LNCAP (cell line): Measurements from ENCODE around the gene PLPPR3.

Experiments
- TF ChIP-seq, protein P1 (sequence below): fragments of 450-650 bp; IDR thresholded peaks from 2 replicates; pipeline ENCODE4 v1.5.1; 2017; ENCODE audit warnings: mild to moderate bottlenecking

PLPPR3 gene

GRCh38 chr19:804419-805165 is 17.2 kb downstream of the PLPPR3 start:
- TF ChIP-seq, protein P1, sequence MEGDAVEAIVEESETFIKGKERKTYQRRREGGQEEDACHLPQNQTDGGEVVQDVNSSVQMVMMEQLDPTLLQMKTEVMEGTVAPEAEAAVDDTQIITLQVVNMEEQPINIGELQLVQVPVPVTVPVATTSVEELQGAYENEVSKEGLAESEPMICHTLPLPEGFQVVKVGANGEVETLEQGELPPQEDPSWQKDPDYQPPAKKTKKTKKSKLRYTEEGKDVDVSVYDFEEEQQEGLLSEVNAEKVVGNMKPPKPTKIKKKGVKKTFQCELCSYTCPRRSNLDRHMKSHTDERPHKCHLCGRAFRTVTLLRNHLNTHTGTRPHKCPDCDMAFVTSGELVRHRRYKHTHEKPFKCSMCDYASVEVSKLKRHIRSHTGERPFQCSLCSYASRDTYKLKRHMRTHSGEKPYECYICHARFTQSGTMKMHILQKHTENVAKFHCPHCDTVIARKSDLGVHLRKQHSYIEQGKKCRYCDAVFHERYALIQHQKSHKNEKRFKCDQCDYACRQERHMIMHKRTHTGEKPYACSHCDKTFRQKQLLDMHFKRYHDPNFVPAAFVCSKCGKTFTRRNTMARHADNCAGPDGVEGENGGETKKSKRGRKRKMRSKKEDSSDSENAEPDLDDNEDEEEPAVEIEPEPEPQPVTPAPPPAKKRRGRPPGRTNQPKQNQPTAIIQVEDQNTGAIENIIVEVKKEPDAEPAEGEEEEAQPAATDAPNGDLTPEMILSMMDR: no peak

DNA sequence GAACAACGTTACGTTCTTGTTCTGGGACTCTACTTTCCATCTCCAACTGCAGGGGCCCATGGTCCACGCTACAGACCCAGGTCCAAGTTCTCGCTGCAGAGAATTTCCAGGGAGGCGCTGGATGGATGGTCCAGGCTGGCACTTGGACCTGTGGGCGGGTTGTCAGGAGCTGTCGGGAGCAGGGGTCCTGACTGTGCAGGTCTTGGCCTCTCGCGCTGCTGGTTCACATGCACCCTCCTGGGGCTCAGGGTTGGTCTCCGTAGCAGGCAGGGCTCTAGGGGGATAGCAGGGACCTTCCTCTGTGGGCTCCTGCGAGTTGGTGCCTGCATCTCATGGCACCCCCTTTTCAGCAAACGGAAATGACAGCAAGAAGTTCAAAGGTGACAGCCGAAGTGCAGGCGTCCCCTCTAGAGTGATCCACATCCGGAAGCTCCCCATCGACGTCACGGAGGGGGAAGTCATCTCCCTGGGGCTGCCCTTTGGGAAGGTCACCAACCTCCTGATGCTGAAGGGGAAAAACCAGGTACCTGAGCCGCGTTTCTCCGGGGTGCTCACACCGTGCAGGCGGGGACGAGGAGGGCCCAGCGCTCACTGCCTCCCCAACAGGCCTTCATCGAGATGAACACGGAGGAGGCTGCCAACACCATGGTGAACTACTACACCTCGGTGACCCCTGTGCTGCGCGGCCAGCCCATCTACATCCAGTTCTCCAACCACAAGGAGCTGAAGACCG is 17.9 kb downstream of the PLPPR3 start:
- TF ChIP-seq, protein P1: no peak

- TF ChIP-seq, protein P1: no peak
These were observed 18.6 kb downstream of the PLPPR3 start for GRCh38 chr19:803099-803561.

DNA sequence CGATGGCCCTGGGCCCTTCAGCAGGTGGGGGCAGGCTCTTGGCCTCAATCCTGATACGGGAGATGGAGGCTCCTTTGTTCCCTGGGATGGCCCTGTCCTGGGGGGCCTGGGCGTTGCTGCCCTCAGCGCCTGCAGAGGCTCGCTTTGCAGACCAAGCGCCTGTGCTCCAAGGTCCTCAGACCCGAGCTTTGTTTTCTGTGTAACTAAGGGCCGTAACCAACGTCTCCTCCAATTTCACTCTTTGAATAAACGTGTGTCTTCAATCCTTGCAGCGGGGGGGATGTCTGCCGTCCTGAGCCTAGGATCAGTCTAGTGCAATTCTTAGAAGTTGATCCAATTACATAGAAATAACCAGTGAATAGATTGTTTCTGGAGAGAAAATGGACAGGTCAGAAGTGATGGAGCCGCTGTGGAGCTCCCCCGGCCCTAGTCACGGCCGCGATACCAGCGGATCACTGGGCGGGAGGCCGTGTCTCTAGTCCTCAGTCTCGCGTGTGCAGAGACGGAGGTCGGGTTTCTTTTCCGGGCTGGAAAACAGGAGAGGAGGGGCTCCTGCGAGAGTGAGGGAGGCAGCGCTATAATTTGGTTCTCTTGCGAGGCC is 19.2 kb downstream of the PLPPR3 start:
- TF ChIP-seq, protein P1: no peak

DNA sequence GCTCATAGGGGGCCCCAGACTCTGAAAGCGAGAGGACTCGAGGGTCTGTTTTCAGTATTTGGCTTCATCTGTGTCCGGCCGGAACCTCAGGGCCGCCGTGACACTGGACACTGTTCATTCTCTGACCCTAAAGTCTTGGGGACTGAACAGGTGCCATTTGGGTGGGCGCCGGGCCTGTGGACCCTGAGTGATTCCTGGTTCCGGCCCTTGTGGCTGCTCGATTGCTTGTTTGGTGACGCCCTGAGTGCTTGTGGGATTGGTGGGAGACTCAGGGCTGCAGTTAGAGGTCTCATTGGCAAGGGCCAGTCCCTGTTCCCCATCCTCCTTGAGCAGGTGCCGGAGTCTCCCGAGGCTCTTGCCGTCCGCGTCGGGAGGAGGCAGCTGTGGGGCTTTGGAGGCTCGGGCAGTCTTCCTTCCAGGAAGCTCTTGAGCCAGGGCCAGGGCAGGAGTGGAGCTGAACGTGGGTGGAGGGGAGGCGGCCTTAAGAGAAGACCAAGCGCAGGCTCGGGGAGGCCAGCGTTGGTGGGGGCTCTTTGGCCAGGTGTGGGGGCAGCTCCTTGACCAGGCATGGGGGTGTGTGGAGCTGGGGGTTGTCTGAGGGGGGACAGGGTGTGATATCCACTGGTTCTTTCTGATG is 19.8 kb downstream of the PLPPR3 start:
- TF ChIP-seq, protein P1: no peak

GRCh38 chr19:801030-801860 is 20.5 kb downstream of the PLPPR3 start:
- TF ChIP-seq, protein P1: no peak
